ENCODE results near the gene TGOLN2. TPM values are rescaled to one million over a fixed set of nuclear protein-coding genes. Genes with fewer than 3 reads are reported as not detected.
A peak's percentile ranks its signal among the peaks of the same experiment; 100 is the strongest.
"Not testable (repeated sequence)": the region's sequence is repeated elsewhere in the genome, so short reads cannot be mapped to it uniquely, and the experiment has no call there.

Gene TGOLN2
- total and polyA plus RNA-seq, 7 donors, result 12.6 to 95.0 (median 80.6) TPM

DNA sequence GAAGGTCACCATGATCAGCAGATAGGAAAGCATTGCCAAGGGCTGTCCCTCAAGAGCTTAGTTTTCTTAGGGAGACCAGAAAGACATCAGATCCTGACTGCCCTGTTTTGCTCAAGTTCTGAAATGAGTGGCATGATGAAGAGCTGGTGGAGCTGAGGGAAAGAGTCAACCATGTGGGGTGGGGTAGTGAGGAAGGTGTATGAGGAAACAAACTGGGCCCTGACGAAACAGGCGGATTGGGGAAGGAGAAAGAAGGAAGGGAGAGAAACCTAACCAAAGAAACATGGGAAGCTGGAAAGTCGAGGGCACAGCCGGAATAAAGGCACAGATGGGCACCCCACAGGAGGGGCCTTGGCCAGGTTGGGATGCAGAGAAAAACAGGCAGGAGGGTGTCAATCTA is 8.0 kb downstream of the TGOLN2 start:
- no peaks in the 10 kb centered on the region for H3K9me3 ChIP-seq
- intact Hi-C loops (cut with DNase I), result no loop called here
- no peaks in the 10 kb centered on the region for H3K27me3 ChIP-seq
- peaks cover 0 to 39% (median 26%) of the 10 kb centered on the region in 4 donors for H3K4me1 ChIP-seq
- no peak overlapping the region for H3K27ac ChIP-seq
- H3K36me3 ChIP-seq, result peaks cover 9 to 88% (median 42%) of the 10 kb centered on the region in 4 donors
- H3K4me3 ChIP-seq, result no peak overlapping the region
- 90 to 91% methylated on average over 4 of the region's 4 CpGs for WGBS, 2 donors
- no peak for TF ChIP-seq EP300 (IDR thresholded peaks at IDR 0.05)
- DNase-seq, result peak; percentile 53

GRCh38 chr2:85318222-85319074 is 9.3 kb downstream of the TGOLN2 start:
- no peak for TF ChIP-seq POLR2A (IDR thresholded peaks at IDR 0.05)
- TF ChIP-seq POLR2AphosphoS5 (IDR thresholded peaks at IDR 0.05), result no peak
- TF ChIP-seq EP300 (IDR thresholded peaks at IDR 0.05), result no peak
- TF ChIP-seq, protein P1, sequence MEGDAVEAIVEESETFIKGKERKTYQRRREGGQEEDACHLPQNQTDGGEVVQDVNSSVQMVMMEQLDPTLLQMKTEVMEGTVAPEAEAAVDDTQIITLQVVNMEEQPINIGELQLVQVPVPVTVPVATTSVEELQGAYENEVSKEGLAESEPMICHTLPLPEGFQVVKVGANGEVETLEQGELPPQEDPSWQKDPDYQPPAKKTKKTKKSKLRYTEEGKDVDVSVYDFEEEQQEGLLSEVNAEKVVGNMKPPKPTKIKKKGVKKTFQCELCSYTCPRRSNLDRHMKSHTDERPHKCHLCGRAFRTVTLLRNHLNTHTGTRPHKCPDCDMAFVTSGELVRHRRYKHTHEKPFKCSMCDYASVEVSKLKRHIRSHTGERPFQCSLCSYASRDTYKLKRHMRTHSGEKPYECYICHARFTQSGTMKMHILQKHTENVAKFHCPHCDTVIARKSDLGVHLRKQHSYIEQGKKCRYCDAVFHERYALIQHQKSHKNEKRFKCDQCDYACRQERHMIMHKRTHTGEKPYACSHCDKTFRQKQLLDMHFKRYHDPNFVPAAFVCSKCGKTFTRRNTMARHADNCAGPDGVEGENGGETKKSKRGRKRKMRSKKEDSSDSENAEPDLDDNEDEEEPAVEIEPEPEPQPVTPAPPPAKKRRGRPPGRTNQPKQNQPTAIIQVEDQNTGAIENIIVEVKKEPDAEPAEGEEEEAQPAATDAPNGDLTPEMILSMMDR (IDR thresholded peaks at IDR 0.05), result no peak
- peak; percentile 57 for DNase-seq
- Histone ChIP-seq H3K36me3 (peaks cover 9 to 79% (median 34%) of the 10 kb centered on the region in 4 donors), H3K9me3 (no peaks in the 10 kb centered on the region), H3K27me3 (no peaks in the 10 kb centered on the region), H3K27ac (no peak overlapping the region), H3K4me3 (no peak overlapping the region), H3K4me1 (peaks cover 0 to 27% (median 15%) of the 10 kb centered on the region in 4 donors)
- intact Hi-C loops (cut with DNase I), result no loop called here
- WGBS, 2 donors, result 73 to 80% methylated on average over 11 of the region's 11 CpGs

DNA sequence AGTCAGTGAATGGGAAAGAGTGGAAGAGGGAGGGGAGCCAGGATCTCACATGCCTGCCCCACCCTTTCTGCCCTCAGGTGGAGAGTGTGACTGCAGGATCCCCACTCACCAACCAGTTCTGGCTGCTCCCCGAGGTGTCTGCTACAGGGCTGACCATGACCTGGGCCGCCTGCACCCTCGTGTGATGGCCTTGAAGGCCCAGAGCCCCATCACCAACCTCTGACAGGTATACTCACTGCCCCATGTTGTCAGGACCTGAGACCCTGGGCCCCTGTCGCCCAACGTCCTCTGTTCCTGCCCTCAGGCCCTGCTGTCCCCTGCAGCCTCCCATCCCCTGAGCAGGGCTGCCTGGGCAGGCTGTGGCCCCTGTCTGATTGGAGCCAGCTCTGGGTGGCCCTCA is 11.9 kb downstream of the TGOLN2 start:
- H3K9me3 ChIP-seq; intact Hi-C loops (cut with DNase I); H3K4me1 ChIP-seq; H3K4me3 ChIP-seq; H3K27ac ChIP-seq; H3K27me3 ChIP-seq: not testable (repeated sequence)
- 75 to 82% methylated on average over 5 of the region's 5 CpGs for WGBS, 2 donors
- DNase-seq, result peak; percentile 60
- H3K36me3 ChIP-seq, result peaks cover 0 to 54% (median 17%) of the 10 kb centered on the region in 4 donors

DNA sequence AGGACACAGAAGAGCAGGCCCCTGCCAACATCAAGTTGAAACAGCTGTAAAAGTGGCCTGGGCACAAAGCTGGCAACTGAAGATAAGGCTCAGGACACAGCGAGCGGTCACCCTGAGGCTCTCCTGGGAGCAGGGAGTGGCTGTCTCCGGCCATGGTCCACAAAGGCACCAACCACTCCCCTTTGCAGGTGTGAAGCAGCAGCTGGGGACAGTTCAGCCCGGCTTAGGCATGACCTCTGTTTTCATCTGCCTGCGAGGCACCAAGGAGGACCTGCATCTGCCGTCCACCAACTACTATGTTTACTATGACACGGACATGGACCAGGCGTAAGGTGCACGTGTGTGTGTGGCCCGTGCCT is 12.9 kb downstream of the TGOLN2 start:
- Histone ChIP-seq H3K36me3 (peaks cover 0 to 43% (median 14%) of the 10 kb centered on the region in 4 donors), H3K27ac (no peak overlapping the region), H3K4me1 (peaks cover 0 to 9% (median 2%) of the 10 kb centered on the region in 4 donors), H3K27me3 (no peaks in the 10 kb centered on the region), H3K9me3 (no peaks in the 10 kb centered on the region), H3K4me3 (no peak overlapping the region)
- intact Hi-C loops (cut with DNase I), result no loop called here
- TF ChIP-seq POLR2AphosphoS5 (IDR thresholded peaks at IDR 0.05) (no peak), POLR2A (IDR thresholded peaks at IDR 0.05) (no peak), EP300 (IDR thresholded peaks at IDR 0.05) (no peak)
- WGBS, 2 donors, result 63 to 84% methylated on average over 10 of the region's 10 CpGs
- DNase-seq, result peak; percentile 50

- intact Hi-C loops (cut with DNase I), result no loop called here
- DNase-seq, result no peak
- H3K27me3 ChIP-seq, result no peaks in the 10 kb centered on the region
- H3K4me1 ChIP-seq, result peaks cover 0 to 19% (median 15%) of the 10 kb centered on the region in 4 donors
- H3K9me3 ChIP-seq, result no peaks in the 10 kb centered on the region
- H3K27ac ChIP-seq, result no peak overlapping the region
- no peak overlapping the region for H3K4me3 ChIP-seq
- TF ChIP-seq POLR2A (IDR thresholded peaks at IDR 0.05) (no peak), EP300 (IDR thresholded peaks at IDR 0.05) (no peak), POLR2AphosphoS5 (IDR thresholded peaks at IDR 0.05) (no peak)
- TF ChIP-seq, protein P1 (IDR thresholded peaks at IDR 0.05), result no peak
- WGBS, 2 donors, result 88 to 94% methylated on average over 7 of the region's 7 CpGs
- H3K36me3 ChIP-seq, result peaks cover under 1 to 28% (median 11%) of the 10 kb centered on the region in 4 donors
Measured at GRCh38 chr2:85312404-85312803, 15.4 kb downstream of the TGOLN2 start.

DNA sequence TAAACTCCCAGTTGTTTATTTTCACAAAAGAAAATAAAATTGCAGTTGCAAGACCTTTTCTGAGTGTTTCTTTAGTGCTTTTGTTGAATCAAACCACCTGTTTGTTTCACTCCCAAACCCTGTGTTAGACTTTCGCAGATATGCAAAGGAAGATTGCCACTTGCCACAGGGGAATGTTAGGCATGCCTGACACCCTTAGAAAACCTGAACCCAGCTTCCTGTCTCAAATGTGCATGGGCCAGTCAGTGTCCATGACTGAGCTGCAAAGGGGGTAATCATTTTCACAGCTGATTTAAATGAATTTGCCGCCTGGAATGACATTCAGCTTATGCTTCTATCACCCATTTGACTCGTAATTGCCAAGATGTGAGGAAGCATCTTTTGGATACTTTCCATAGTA is 17.5 kb downstream of the TGOLN2 start:
- Histone ChIP-seq H3K4me1 (peaks cover 0 to 19% (median 15%) of the 10 kb centered on the region in 4 donors), H3K27me3 (no peaks in the 10 kb centered on the region), H3K36me3 (peaks cover 6 to 36% (median 20%) of the 10 kb centered on the region in 4 donors), H3K9me3 (no peaks in the 10 kb centered on the region), H3K4me3 (no peak overlapping the region), H3K27ac (peak overlapping the region in 2 of 4 donors; percentile 45 to 49)
- intact Hi-C loops (cut with DNase I), result no loop called here
- TF ChIP-seq POLR2AphosphoS5 (IDR thresholded peaks at IDR 0.05) (no peak), POLR2A (IDR thresholded peaks at IDR 0.05) (no peak), EP300 (IDR thresholded peaks at IDR 0.05) (no peak)
- TF ChIP-seq, protein P1 (IDR thresholded peaks at IDR 0.05), result no peak
- DNase-seq, result no peak
- WGBS, 2 donors, result 81 to 83% methylated on average over 3 of the region's 3 CpGs
